ENCODE results near the gene ACSBG1.
"Not testable (repeated sequence)": the region's sequence is repeated elsewhere in the genome, so short reads cannot be mapped to it uniquely, and the experiment has no call there.

Gene ACSBG1

DNA sequence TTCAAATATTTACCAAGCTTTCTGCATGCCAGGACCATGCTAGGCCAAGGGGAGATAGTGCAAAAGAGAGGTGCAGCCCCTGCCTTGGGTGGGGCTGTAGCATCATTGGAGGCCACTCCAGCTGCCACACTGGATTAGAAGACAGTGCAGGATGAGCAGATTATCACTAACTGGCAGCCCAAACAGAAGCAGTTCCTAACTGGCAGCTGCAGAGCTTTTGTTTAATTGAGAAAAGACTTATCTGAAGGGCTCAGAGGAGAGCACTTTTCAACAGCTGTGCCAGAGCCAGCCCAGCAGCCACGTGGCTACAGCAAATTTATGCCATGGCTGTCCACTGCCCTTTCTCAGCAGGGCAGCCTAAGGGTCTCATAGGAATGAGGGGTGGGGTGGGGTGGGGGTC, 13.5 kb upstream of the ACSBG1 start:
- DNase-seq: no peak

- not testable (repeated sequence) for DNase-seq
These were observed 11.7 kb upstream of the ACSBG1 start for GRCh38 chr15:78245976-78246620.

DNA sequence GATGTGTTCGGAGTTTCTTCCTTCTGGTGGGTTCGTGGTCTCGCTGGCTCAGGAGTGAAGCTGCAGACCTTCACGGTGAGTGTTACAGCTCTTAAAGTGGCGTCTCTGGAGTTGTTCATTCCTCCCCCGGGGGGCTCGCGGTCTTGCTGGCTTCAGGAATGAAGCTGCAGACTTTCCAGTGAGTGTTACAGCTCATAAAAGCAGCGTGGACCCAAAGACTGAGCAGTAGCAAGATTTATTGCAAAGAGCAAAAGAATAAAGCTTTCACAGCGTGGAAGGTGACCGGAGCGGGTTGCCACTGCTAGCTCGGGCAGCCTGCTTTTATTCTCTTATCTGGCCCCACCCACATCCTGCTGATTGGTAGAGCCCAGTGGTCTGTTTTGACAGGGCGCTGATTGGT, 11.0 kb upstream of the ACSBG1 start:
- not testable (repeated sequence) for DNase-seq

DNA sequence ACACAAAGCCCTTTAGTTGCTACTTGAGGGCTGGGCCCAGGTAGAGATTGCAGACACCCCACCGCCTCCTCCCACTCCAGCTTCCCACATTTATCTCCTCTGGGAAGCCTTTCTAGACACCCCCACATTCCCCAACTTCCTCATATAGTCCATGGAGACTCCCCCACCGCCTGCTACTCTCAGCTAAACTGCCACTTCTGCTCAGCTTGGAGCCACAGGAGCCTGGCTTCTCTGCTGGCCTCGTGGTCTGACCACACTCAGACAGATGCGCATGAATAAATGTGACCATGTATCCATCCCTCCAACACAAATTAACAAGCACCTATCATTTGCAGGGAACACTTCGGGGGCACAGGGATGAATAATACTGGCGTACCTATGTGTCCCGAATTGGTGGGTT, 10.5 kb upstream of the ACSBG1 start:
- DNase-seq: no peak

DNA sequence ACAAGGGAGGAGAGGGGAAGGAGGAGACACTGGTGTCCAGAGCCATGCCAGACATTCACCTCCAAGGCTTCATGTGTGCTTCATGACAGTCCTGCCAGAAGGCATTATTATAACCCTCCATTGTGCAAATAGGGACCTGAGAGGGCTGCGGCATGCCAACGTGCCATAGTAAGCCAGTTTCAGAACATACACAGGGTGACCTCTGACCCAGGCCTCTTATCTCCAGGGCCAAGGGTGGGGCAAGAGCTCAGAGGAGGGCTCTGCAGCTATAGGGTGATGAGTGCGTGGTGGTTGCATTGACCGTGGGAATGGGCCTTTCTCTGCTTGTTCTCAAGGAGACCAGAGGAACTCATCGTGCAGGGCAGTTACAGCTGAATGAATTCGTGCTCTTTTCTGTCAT, 9.7 kb upstream of the ACSBG1 start:
- no peak for DNase-seq

GRCh38 chr15:78243491-78243941, 9.2 kb upstream of the ACSBG1 start:
- DNase-seq: no peak

GRCh38 chr15:78243058-78243457, 8.7 kb upstream of the ACSBG1 start:
- DNase-seq: no peak

- no peak for DNase-seq
These were observed 7.8 kb upstream of the ACSBG1 start for GRCh38 chr15:78242128-78242527.

DNA sequence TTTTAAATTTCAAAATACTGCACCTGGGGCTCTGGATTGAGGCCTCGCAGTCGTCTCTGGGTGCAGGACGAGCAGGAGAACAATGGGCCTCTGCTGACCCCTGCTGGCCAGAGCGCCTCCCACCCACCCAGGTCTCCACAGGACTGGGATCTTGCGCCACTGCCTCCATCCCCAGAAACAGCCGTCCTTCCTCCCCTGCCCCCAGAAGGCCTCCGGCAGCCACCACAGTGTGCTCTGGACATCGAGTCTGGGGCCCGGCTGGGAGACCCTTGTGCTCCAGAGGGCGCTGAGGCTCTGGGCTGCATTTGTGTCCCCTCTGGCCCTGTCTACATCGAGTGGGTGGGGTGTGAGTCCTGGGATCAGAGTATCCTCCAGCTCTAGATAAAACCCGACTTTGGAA, 6.7 kb upstream of the ACSBG1 start:
- DNase-seq: peak; percentile 82

- no peak for DNase-seq
These were observed 5.4 kb upstream of the ACSBG1 start for GRCh38 chr15:78239811-78240210.

- no peak for DNase-seq
These were observed 2.8 kb upstream of the ACSBG1 start for GRCh38 chr15:78237146-78237545.

DNA sequence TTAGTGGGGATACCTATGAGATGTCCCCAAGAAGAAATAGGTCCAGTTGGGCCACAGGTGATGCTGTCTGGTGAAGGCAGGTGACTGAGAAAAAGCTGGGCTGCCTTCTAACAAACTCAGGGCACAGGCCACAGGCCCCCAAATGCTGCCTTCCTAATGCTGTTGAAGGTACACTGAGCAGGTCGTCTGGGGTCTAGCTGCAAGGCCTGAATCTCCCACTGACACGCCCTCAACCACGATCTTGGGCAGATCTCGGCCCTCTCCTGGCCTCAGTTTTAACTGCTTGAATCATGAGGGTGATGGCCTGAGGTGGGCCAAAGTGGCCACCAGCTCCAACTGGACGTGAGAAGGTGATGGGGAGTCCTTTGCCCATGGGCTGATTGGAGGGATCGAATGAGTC, 2.1 kb upstream of the ACSBG1 start:
- no peak for DNase-seq

- DNase-seq: no peak
These were observed 869 bp downstream of the ACSBG1 start for GRCh38 chr15:78233496-78233895.

GRCh38 chr15:78232951-78233350, 1.4 kb downstream of the ACSBG1 start:
- DNase-seq: no peak

DNA sequence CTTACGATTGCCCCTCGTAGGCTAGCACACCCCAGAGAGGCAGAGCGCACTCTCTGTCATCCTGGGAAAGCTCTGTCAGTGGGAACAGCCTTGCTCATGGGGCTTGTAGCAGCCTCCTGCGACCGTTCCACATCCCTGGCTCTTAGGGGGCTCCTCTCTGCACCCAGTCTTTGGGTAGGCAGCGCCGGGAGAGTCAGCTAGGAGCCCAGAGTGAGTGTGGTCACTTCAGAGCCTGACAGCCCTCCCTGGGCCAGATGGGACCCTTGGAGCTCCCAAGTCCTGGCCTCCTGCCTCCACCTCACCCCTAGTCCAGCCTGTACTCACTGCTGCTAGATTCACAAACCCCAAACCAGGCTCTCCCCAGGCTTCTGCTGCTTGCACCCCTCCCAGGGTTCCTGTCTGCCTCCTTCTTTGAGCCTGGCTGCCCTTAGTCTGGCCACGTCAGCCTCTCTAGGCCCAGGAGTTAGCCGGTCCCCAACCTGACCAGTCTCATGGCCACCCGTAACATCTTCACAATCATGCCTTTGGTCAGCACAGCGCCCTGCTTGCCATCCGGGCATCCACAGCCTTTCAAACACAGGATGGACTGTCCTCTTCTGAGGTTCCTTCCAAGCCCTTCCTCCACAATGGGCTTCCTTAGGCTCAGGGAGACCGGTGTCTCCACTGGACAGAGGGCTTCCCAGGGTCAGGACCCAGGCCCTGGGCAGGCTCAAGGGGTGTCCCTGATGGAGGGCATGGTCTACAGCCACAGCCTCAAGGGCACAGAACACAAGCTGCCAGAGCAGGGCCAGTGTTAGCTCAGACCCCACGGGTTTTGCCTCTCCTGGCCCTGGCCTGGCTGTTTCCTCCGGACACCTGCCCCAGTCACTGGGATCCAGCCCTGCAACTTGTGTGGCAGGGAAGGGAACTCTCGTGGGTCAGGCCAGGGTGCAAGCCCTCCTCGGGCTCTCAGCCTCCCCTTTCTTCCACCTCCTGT, 4.6 kb downstream of the ACSBG1 start:
- DNase-seq: no peak

DNA sequence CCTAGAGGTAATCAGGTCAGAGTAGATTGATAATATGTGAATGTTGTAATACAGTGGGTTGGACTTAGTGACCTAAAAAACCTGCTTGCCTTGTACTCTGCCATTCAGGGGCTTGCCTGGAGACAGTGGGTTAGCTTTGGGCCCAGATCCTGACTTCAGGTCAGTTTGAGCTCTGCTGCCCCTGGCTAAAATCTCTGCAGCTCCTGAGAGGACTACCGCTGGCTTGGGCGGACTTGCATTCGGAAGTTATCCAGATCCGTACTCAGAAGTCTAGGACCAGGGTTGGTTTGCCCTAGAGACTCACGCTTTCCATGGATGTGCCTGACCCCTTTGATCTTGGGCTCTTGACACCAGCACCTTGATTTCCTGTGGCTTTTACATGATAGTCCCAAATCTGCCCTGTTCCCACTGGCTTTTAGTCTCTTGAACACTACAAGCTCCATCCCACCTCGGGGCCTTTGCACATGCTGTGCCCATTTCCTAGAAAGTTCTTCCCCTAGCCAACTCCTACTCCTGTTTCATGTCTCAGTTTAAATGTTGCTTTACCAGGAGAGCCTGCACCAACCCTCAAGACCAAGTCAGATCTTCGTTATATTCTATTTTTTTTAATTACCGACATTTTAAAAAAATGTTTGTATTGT, 5.9 kb downstream of the ACSBG1 start:
- no peak for DNase-seq

- no peak for DNase-seq
These were observed 8.4 kb downstream of the ACSBG1 start for GRCh38 chr15:78225783-78226541.

DNA sequence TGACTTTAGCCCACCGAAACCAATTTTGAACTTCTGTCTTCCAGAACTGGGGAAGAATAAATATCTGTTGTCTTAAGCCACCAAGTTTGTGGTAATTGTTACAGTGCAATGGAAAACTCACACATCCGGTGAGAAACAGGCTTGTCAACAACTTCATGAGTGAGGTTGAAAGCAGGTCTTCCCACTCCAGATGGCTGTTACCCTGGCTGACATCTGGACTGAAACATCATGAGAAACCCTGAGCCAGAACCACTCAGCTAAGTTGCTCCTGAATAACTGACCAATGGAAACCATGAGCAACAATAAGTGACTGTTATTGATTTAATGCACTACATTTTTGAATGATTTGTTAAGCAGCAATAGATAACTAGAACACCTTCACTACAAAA, 10.3 kb downstream of the ACSBG1 start:
- DNase-seq: no peak

DNA sequence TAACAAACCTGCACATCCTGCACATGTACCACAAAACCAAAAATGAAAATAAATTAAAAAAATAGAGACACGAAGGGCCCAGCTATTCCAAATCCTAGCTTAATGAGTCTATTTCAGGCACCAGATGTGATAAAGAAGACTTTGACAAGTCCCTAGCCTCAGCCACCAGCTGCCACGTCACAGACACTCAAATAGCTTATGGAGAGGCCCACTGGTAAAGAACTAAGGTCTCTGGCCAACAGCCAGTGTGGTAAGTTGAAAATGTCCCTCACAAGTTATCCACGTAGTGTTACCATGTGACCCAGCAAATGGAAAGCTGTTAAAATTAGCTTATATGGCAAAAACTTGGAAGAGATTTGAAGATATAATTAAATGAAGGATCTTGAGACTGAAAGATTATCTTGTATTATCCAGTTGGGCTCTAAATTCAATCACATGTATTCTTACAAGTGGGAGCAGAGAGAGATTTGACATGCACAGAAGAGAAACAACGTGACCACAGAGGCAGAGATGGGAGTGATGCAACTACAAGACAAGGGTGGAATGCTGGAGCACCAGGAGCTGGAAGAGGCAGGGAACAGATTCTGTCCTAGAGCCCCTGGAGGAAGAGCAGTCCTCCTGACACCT, 10.9 kb downstream of the ACSBG1 start:
- no peak for DNase-seq

DNA sequence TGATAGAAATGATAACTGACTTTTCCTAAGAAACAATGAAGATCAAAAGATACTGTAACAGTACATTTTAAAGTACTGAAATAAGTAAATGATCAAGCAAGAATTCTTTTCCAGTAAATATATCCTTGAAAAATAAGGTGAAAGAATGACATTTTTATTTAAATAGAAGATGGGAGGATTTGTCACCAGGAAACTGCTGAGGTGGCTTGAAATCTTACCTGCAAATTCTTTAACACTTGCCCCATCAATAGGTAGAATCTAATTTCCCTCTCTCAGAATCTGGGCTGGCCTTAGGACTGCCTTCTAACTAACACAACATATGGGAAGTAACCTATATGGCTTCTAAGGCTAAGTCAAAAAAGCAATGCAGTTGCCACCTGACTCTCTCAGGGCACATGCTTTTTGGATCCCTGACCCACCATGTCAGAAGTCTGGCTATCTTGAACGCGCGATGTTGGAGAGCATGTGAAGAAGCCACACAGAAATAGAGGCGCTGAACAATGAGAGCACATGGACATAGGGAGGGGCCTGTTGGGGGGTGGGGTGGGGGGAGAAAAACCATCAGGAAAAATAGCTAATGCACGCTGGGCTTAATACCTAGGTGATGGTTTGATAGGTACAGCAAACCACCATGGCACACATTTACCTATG, 11.5 kb downstream of the ACSBG1 start:
- DNase-seq: no peak

GRCh38 chr15:78220713-78221112, 13.7 kb downstream of the ACSBG1 start:
- no peak for DNase-seq
